Activated T-cell treated with anti-CD3 and anti-CD28 coated beads, Interleukin-2, amount 50 U/mL, for 72 hours (primary cell): Measurements from ENCODE around the gene MYLIP. TPM values are rescaled to one million over a fixed set of nuclear protein-coding genes. Genes with fewer than 3 reads are reported as not detected.

Experiments used
- ATAC-seq, 2 donors: fragments of 150-1000 bp; cut with Tn5 transposase; replicated peaks in 1 of 2; 2 replicates each; pipeline ENCODE4 v1.10.0; 2021; ENCODE audit warnings: moderate library complexity in 2 of 2, mild to moderate bottlenecking in 1 of 2
- DNase-seq, 2 donors: peaks; one replicate each; pipeline ENCODE4 v3.0.0; 2021 to 2022; ENCODE audit warnings: mixed read lengths in 1 of 2
- H3K27ac Mint-ChIP-seq: one replicate; pipeline ENCODE4 v1.8.0; 2022; ENCODE audit warnings: mild to moderate bottlenecking, moderate library complexity, mixed read lengths
- H3K27me3 Mint-ChIP-seq: one replicate; pipeline ENCODE4 v1.8.0; 2022; ENCODE audit warnings: low read depth, mixed read lengths
- H3K36me3 Mint-ChIP-seq, 2 donors: one replicate each; pipeline ENCODE4 v1.8.0; 2022; ENCODE audit warnings: mixed read lengths in 2 of 2, mild to moderate bottlenecking in 1 of 2; ENCODE audit not compliant: insufficient read depth in 2 of 2
- H3K4me1 Mint-ChIP-seq: one replicate; pipeline ENCODE4 v1.8.0; 2022; ENCODE audit warnings: low read depth, mixed read lengths
- H3K4me3 Mint-ChIP-seq, 2 donors: one replicate each; pipeline ENCODE4 v1.8.0; 2022; ENCODE audit warnings: mild to moderate bottlenecking in 2 of 2, mixed read lengths in 2 of 2, moderate library complexity in 2 of 2
- H3K9me3 Mint-ChIP-seq, 2 donors: one replicate each; pipeline ENCODE4 v1.8.0; 2022; ENCODE audit warnings: mixed read lengths in 2 of 2
- total RNA-seq, 2 donors: library from RNA; stranded (reverse); gene quantifications; one replicate each; pipeline ENCODE4 v1.2.3, GENCODE V29; 2022

Gene MYLIP
- total RNA-seq, 2 donors from 2014 or later = 16.0 to 19.1 TPM

DNA sequence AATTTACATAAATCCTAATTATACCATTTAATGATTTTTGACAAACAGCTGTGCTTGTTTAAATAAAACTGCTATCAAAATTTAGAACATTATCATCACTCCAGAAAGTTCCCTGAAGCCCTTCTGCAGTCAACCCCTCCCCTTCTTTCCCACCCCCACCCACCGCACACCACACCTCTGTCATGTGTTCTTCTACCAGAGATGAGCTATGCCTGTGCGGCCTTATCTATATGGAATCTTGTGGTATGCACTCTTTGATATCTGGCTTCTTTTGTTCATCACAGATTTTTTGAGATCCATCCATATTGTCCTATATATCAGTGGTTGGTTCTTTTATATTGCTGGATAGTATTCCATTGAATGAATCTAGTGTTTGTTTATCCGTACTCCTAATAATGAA, 7.2 kb downstream of the MYLIP start:
- no peaks in the 10 kb centered on the region for H3K9me3 Mint-ChIP-seq
- H3K4me3 Mint-ChIP-seq = peak overlapping the region; percentile 71 to 98
- ATAC-seq (peak; percentile 56 to 65), DNase-seq (peak; percentile 17 to 40)
- peak overlapping the region; percentile 98 for H3K27ac Mint-ChIP-seq
- H3K27me3 Mint-ChIP-seq = no peaks in the 10 kb centered on the region
- H3K4me1 Mint-ChIP-seq = peaks cover 87% of the 10 kb centered on the region
- peaks cover 9 to 23% of the 10 kb centered on the region in 2 donors for H3K36me3 Mint-ChIP-seq

DNA sequence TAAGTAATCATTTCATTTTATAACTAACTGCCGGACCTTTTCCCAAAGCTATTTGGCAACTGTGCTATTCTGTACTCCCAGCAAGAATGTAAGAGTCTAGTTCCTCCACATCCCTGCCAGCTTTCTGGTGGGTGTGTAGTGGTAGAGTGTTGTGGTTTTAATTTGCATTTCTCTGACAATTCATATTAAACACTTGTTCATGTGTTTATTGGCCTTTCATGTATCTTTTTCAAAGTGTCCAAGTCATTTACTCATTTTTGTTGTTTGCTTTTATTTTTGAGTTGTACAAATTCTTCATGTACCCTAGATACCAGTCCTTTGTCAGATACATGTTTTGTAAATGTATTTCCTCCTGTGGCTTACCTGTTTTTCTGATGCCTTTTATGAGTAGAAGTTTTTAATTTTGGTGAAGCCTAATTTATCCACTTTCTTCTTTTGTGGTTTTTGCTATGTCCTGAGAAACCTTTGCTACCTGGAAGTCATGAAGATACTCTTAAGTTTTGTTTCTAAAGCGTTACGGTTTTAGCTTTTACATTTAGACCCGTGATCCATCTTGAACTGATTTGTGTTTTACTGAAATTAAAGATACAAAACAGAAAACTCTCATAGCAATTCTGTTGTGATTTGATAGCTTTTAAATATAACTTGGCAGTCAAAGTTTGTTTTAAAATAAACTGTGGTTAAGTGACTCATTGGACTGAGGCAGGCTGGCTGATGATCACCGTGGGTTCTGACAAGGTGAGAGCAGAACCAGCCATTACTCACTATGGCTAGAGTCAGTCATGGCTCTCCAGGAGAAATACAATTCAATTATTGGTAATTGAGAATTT, 8.0 kb downstream of the MYLIP start:
- ATAC-seq = peak; percentile 92 to 94
- peak overlapping the region; percentile 98 for H3K27ac Mint-ChIP-seq
- H3K36me3 Mint-ChIP-seq = peaks cover 11 to 27% of the 10 kb centered on the region in 2 donors
- H3K4me1 Mint-ChIP-seq = peaks cover 86% of the 10 kb centered on the region
- H3K27me3 Mint-ChIP-seq = no peaks in the 10 kb centered on the region
- H3K9me3 Mint-ChIP-seq = no peaks in the 10 kb centered on the region
- H3K4me3 Mint-ChIP-seq = peak overlapping the region; percentile 71 to 98
- DNase-seq = peak; percentile 65 to 74

DNA sequence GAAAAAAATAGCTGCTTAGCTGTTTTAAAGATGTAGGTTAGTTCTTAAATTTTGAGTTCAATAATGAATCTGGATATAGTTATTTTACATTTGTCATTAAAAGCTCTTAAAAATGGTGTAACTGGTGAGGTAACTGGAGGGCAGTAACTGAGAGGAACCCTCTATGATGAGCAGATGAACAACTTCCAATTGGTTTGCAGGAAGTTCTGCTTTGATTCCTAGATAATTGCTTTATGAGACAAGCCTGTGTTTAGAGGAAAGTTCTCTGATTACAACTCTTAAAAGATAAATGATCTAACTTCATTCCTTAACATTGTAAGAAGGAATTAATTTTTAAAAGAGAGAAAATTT, 8.5 kb downstream of the MYLIP start:
- DNase-seq (no peak), ATAC-seq (peak; percentile 5 to 10)
- Mint-ChIP-seq H3K27me3 (no peaks in the 10 kb centered on the region), H3K27ac (peak overlapping the region; percentile 98), H3K9me3 (no peaks in the 10 kb centered on the region), H3K36me3 (peaks cover 12 to 31% of the 10 kb centered on the region in 2 donors), H3K4me3 (peak overlapping the region; percentile 71 to 98), H3K4me1 (peaks cover 82% of the 10 kb centered on the region)

DNA sequence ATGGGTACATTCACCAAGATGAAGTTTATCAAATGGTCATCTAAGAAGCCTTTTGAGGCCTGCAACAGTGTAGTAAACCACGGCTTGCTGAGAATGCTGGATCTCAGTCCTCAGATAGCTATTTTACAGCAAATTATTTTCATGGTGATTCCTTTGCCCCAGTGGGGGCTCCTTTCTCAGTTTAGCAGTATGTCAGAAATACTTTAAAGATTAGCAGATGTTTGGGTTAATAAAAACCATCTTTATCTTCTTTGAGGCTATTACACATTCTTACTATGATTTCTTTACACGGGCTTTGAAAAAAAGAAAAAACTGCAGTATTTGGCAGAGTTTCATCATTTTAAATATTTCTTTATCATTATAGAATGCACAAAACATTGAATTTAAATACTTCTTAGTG, 10.7 kb downstream of the MYLIP start:
- no peak for DNase-seq
- peaks cover 61% of the 10 kb centered on the region for H3K4me1 Mint-ChIP-seq
- no peak overlapping the region for H3K4me3 Mint-ChIP-seq
- no peaks in the 10 kb centered on the region for H3K9me3 Mint-ChIP-seq
- H3K27ac Mint-ChIP-seq = peak overlapping the region; percentile 40
- H3K27me3 Mint-ChIP-seq = no peaks in the 10 kb centered on the region
- ATAC-seq = no peak
- H3K36me3 Mint-ChIP-seq = peaks cover 17 to 28% of the 10 kb centered on the region in 2 donors

DNA sequence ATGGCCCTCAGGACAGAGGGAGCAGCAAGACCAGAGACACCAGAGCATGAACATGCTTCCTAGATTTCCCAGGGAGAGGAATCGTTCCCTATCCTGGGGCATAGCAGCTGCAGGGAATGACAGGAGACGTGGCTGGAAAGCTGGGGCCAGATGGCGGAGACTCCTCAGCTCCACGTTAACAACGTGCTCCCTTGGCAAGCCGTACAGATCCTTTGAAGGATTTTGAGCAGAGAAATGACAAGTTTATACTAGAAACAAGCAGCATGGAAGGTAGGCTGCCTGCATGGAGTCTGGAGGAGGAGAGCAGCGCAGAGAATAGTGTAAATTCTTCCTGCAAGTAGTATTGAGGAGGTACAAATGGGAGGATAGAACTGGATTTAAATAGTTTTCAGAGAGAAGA, 11.7 kb downstream of the MYLIP start:
- Mint-ChIP-seq H3K27ac (peak overlapping the region; percentile 17), H3K4me1 (peaks cover 50% of the 10 kb centered on the region), H3K27me3 (no peaks in the 10 kb centered on the region), H3K9me3 (no peaks in the 10 kb centered on the region), H3K4me3 (no peak overlapping the region), H3K36me3 (peaks cover 19 to 28% of the 10 kb centered on the region in 2 donors)
- DNase-seq (no peak), ATAC-seq (no peak)

DNA sequence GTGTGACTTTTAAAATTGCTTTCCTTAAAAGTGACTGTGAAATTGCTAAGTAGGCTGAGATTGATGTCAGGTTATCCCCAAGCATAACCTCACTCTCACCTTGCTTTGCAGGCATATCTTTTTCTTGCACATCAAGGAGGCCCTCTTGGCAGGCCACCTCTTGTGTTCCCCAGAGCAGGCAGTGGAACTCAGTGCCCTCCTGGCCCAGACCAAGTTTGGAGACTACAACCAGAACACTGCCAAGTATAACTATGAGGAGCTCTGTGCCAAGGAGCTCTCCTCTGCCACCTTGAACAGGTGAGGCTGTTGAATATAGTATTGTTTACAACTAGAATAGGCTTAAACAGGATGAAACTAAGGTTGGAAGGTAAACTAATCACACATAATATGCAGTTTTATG, 12.6 kb downstream of the MYLIP start:
- Mint-ChIP-seq H3K4me1 (peaks cover 41% of the 10 kb centered on the region), H3K27ac (peak overlapping the region; percentile 8), H3K4me3 (no peak overlapping the region), H3K27me3 (no peaks in the 10 kb centered on the region), H3K9me3 (no peaks in the 10 kb centered on the region), H3K36me3 (peaks cover 19 to 36% of the 10 kb centered on the region in 2 donors)
- DNase-seq (no peak), ATAC-seq (no peak)

DNA sequence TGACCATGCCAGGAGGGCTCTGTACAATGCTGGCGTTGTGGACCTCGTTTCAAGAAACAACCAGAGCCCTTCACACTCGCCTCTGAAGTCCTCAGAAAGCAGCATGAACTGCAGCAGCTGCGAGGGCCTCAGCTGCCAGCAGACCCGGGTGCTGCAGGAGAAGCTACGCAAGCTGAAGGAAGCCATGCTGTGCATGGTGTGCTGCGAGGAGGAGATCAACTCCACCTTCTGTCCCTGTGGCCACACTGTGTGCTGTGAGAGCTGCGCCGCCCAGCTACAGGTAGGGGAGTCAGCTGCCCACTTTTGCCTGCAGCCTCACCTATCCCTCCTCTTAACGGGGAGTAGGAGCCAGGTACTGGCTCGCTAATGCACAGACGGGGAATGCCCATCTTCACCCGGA, 16.2 kb downstream of the MYLIP start:
- Mint-ChIP-seq H3K9me3 (no peaks in the 10 kb centered on the region), H3K4me1 (peaks cover 13% of the 10 kb centered on the region), H3K36me3 (peaks cover 28 to 50% of the 10 kb centered on the region in 2 donors), H3K27ac (no peak overlapping the region), H3K27me3 (no peaks in the 10 kb centered on the region), H3K4me3 (no peak overlapping the region)
- ATAC-seq = no peak
- no peak for DNase-seq

DNA sequence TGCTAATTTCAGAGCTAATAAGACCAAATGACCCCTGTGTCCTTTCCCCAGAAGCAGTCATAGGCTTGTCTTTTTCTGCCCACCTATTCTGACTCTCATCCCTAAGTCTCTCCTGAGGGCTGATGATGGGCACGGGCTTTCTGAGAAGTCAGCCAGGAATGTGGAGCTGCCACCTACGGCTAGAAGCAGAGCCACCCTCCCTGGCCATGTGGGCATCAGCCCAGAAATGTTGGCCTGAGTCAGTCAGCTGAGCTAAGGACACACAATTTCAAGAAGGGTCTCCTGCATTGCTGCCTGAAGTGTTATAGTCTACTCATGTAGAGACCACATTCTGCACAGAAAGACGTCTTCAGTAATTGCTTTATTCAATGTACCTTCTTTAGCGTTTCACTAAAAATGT, 17.1 kb downstream of the MYLIP start:
- ATAC-seq (no peak), DNase-seq (no peak)
- no peaks in the 10 kb centered on the region for H3K27me3 Mint-ChIP-seq
- H3K9me3 Mint-ChIP-seq = no peaks in the 10 kb centered on the region
- peaks cover 24 to 50% of the 10 kb centered on the region in 2 donors for H3K36me3 Mint-ChIP-seq
- H3K27ac Mint-ChIP-seq = no peak overlapping the region
- peaks cover 5% of the 10 kb centered on the region for H3K4me1 Mint-ChIP-seq
- H3K4me3 Mint-ChIP-seq = no peak overlapping the region

DNA sequence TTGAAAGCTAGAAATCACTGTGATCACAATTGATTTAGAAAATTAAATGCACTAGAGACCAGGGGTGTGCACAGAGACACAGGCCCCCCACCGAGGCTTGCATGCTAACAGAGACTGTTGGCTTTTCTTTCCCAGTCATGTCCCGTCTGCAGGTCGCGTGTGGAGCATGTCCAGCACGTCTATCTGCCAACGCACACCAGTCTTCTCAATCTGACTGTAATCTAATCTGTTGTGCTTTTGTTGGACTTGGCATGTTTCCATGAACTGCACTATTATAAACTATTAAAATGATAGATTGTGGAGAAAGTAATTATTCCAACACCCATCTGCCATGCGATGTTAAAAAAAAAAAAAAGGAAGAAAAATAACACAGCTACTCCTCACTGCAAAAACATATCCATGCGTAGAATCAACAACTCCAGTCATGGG, 17.7 kb downstream of the MYLIP start:
- H3K4me3 Mint-ChIP-seq = no peak overlapping the region

DNA sequence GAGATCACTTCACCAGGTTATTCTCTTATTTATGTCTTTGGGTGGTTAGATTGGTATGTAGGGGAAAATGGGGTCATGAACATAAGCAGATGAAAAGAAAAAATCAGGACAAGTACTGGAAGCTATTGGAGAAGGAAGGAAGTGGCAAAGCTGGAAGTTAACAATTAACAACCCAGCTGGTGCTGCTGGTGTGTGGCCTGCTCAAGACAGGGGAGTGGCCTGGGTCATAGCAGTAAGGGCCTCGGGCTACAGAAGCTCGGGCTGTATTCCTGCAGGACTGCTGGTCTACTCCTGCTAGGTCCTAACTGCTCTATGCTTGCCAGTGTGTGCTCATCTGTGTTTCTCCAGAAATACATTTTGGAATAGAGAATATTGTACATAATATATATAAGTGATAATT, 19.6 kb downstream of the MYLIP start:
- H3K4me3 Mint-ChIP-seq = no peak overlapping the region
- peaks cover 18 to 40% of the 10 kb centered on the region in 2 donors for H3K36me3 Mint-ChIP-seq
- peak overlapping the region; percentile 14 for H3K27ac Mint-ChIP-seq
- no peak for ATAC-seq
- no peaks in the 10 kb centered on the region for H3K27me3 Mint-ChIP-seq
- H3K4me1 Mint-ChIP-seq = no peaks in the 10 kb centered on the region
- DNase-seq = no peak
- no peaks in the 10 kb centered on the region for H3K9me3 Mint-ChIP-seq

More for the DNA sequence above, 17.7 kb downstream of the MYLIP start:
- Mint-ChIP-seq H3K9me3 (no peaks in the 10 kb centered on the region), H3K36me3 (peaks cover 24 to 52% of the 10 kb centered on the region in 2 donors), H3K4me1 (peaks cover 4% of the 10 kb centered on the region), H3K27me3 (no peaks in the 10 kb centered on the region), H3K27ac (no peak overlapping the region)
- ATAC-seq (no peak), DNase-seq (no peak)

DNA sequence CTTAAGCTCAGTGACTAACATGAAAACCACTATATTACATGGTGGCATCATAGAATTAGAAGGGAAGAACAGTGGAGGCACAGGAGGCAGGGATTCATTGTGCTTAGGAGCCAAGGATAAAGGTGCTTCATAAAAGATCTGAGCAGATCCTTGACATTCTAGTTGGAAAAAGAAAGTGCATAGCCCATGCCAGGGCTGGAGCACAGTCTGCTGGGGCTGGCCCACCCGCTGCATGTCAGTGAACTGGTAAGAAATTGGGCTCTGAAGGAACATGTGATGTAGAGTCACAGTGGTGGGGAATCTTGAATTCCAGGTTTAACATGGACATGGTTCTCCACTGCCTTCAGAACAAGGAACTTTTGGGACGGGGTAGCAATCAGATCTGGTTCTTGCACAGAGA, 20.4 kb downstream of the MYLIP start:
- DNase-seq = no peak
- no peak overlapping the region for H3K4me3 Mint-ChIP-seq
- peak overlapping the region; percentile 11 for H3K27ac Mint-ChIP-seq
- peaks cover 15 to 39% of the 10 kb centered on the region in 2 donors for H3K36me3 Mint-ChIP-seq
- H3K9me3 Mint-ChIP-seq = no peaks in the 10 kb centered on the region
- no peak for ATAC-seq
- no peaks in the 10 kb centered on the region for H3K4me1 Mint-ChIP-seq
- no peaks in the 10 kb centered on the region for H3K27me3 Mint-ChIP-seq

DNA sequence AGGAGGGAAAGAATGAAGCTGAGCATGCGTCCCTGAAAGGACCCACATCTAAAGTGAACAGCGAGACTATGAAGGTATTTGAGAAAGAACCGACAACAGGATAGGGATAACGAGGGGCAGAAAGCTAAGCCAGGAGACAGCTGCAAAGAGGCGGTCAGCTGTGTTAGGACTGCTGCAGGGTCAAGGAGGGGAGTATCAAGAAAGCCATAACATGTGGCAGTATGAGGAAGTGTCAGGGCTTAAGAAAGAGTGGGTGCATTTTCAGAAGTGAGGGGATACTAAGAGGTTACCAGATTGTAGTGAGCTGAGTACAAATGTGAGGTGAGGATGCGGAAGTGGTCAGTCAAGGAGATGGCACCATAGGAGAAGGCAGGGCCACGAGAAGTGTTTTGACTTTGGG, 21.2 kb downstream of the MYLIP start:
- H3K27me3 Mint-ChIP-seq = no peaks in the 10 kb centered on the region
- DNase-seq = no peak
- H3K4me1 Mint-ChIP-seq = no peaks in the 10 kb centered on the region
- no peak for ATAC-seq
- no peak overlapping the region for H3K4me3 Mint-ChIP-seq
- no peaks in the 10 kb centered on the region for H3K9me3 Mint-ChIP-seq
- peaks cover 12 to 41% of the 10 kb centered on the region in 2 donors for H3K36me3 Mint-ChIP-seq
- no peak overlapping the region for H3K27ac Mint-ChIP-seq

DNA sequence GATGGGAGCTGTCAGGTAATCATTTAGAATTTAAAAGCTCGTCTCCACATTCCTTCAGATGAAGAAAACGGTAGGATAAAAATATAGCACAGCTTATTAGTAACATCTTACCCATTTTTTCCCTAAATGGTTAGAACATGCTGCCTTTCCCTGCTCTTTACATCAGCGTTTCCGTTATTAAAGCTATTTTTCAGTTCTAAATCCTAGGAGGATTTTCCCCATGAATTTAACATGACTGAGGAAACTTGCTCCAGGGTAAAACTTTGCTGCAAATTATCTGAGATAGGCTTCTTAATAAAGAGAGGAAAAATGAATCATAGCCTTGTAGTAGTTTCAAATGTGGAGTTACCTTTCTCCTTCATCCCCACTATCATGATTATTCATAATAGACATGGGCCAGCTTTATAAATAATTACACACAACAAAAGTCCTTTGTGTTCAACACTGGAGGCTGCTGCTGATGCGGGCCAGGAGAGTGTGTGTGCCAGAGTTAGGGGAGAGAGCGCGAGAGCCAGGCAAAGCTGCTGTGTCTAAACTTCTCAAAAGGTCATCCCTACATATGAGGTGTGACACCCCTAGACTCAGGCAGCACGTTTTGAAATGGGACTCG, 24.4 kb downstream of the MYLIP start:
- Mint-ChIP-seq H3K4me1 (no peaks in the 10 kb centered on the region), H3K27ac (no peak overlapping the region), H3K9me3 (peaks cover 0 to 9% of the 10 kb centered on the region in 2 donors), H3K36me3 (peaks cover 20 to 36% of the 10 kb centered on the region in 2 donors), H3K27me3 (no peaks in the 10 kb centered on the region), H3K4me3 (no peak overlapping the region)
- DNase-seq (no peak), ATAC-seq (no peak)
